Activated CD4-positive, alpha-beta memory T cell treated with anti-CD3 and anti-CD28 coated beads for 36 hours (primary cell): ENCODE measurements around the gene HSPH1. TPM values are rescaled to one million over a fixed set of nuclear protein-coding genes. Genes with fewer than 3 reads are reported as not detected.

Experiments used
- CTCF ChIA-PET: fragments of 350-600 bp; sonication (Branson Sonifier 250); formaldehyde crosslinking; loops from one replicate; lab custom pipeline; 2021; ENCODE audit warnings: antibody characterized with exemption, inconsistent platforms; lab: Charles Lee
- POLR2A ChIA-PET: fragments of 350-600 bp; sonication (Branson Sonifier 250); formaldehyde crosslinking; loops from one replicate; lab custom pipeline; 2021; ENCODE audit warnings: antibody characterized with exemption; lab: Charles Lee
- DNase-seq: peaks from one replicate; pipeline ENCODE4 v3.0.0-alpha.2; 2020
- H3K27ac Mint-ChIP-seq: one replicate; pipeline ENCODE4 v1.8.0; 2021; ENCODE audit warnings: mixed read lengths
- H3K27me3 Mint-ChIP-seq: one replicate; pipeline ENCODE4 v1.8.0; 2021; ENCODE audit warnings: mixed read lengths
- H3K36me3 Mint-ChIP-seq: one replicate; pipeline ENCODE4 v1.8.0; 2021; ENCODE audit warnings: mixed read lengths
- H3K4me1 Mint-ChIP-seq: one replicate; pipeline ENCODE4 v1.8.0; 2021; ENCODE audit warnings: low read depth, mixed read lengths
- H3K4me3 Mint-ChIP-seq: one replicate; pipeline ENCODE4 v1.8.0; 2021; ENCODE audit warnings: mild to moderate bottlenecking, mixed read lengths
- H3K9me3 Mint-ChIP-seq: one replicate; pipeline ENCODE4 v1.8.0; 2021; ENCODE audit warnings: mixed read lengths
- intact Hi-C: fragments of 100-400 bp; cut with micrococcal nuclease; formaldehyde crosslinking; loops from one replicate; pipeline ENCODE4 v1.15.1; 2023
- total RNA-seq, 2 experiments: library from RNA; stranded (reverse); gene quantifications; one replicate each; pipeline ENCODE4 v1.2.3, GENCODE V29; 2021

HSPH1 gene
- total RNA-seq: 100 to 1,000 TPM; 214 to 221 TPM

DNA sequence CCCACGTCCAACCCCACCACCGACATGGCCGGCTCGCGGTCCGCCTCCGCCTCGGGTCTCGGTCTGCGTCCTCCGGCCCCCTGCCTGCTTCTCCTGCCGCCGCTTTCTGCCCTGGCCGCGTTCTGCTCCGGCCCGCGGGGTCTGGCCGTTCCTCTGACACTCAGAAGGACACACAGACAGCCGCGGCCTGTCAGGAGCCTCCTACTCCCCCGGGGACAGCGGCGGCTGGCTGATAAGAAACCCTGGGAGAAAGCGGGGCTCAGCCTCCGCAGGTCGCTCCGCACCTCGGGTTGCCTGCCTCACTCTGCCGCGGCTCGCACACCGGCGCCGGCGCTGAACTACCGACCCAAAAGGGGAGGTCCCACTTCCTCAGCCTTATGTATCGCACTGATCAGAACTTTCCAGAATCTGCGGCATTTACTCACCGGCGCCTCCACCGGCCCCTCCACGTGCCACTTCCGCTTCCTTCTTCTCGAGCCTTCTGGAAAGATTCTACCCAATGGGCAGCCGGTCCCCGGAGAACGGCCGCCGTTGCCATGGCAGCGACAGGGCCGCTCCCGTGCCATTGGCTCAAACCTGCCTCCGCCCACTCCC, at the start of gene HSPH1:
TSS of gene HSPH1 (minus strand) at position 348 of the 594 bp plus-strand sequence. CDS start at position 26, 322 bp downstream.
- Mint-ChIP-seq H3K36me3 (peaks cover 35% of the 10 kb centered on the region), H3K9me3 (no peaks in the 10 kb centered on the region), H3K27ac (peak within 1 kb of the TSS; percentile 99), H3K4me3 (peak within 1 kb of the TSS; percentile 92), H3K4me1 (peaks cover 35% of the 10 kb centered on the region), H3K27me3 (no peaks in the 10 kb centered on the region)
- DNase-seq: peak; percentile 99
- CTCF ChIA-PET: no interaction called here
- intact Hi-C loops: loop anchor here (1.0 to 10.0 kb wide), 10 partner anchors 27 to 1567 kb away; partner anchors contain the start of genes BRCA2, SLC7A1, USPL1 and ZAR1L
- POLR2A ChIA-PET: interaction anchor here (1.0 to 1.7 kb wide), 3 partner anchors 24 to 117 kb away, joined by 3 to 10 read pairs (median 3); no protein-coding TSS in a partner anchor

- Mint-ChIP-seq H3K27me3 (no peaks in the 10 kb centered on the region), H3K9me3 (no peaks in the 10 kb centered on the region), H3K36me3 (no peaks in the 10 kb centered on the region), H3K27ac (no peak overlapping the region), H3K4me3 (no peak overlapping the region), H3K4me1 (peaks cover 14% of the 10 kb centered on the region)
- CTCF ChIA-PET: interaction anchor here (1.1 kb wide), 1 partner anchor 9 kb away, joined by 3 read pairs; no protein-coding TSS in a partner anchor
- no peak for DNase-seq
- intact Hi-C loops: loop anchor here (10.0 kb wide), 1 partner anchor 1615 kb away; the partner anchor contains the start of gene SLC7A1
- POLR2A ChIA-PET: no interaction called here
Observed at GRCh38 chr13:31209841-31210210, 48.1 kb upstream of the HSPH1 start.

GRCh38 chr13:31209172-31209840, 47.6 kb upstream of the HSPH1 start:
- H3K27me3 Mint-ChIP-seq: no peaks in the 10 kb centered on the region
- H3K4me3 Mint-ChIP-seq: no peak overlapping the region
- ChIA-PET CTCF (interaction anchor here (0.6 to 1.1 kb wide), 2 partner anchors 8 to 552 kb away, joined by 3 to 4 read pairs; no protein-coding TSS in a partner anchor), POLR2A (no interaction called here)
- peaks cover 16% of the 10 kb centered on the region for H3K4me1 Mint-ChIP-seq
- DNase-seq: no peak
- H3K27ac Mint-ChIP-seq: no peak overlapping the region
- no peaks in the 10 kb centered on the region for H3K9me3 Mint-ChIP-seq
- no peaks in the 10 kb centered on the region for H3K36me3 Mint-ChIP-seq
- intact Hi-C loops: loop anchor here (10.0 kb wide), 1 partner anchor 1615 kb away; the partner anchor contains the start of gene SLC7A1

- ChIA-PET CTCF (interaction anchor here (0.6 to 1.1 kb wide), 2 partner anchors 8 to 551 kb away, joined by 3 to 4 read pairs; no protein-coding TSS in a partner anchor), POLR2A (no interaction called here)
- intact Hi-C loops: loop anchor here (10.0 kb wide), 1 partner anchor 1614 kb away; the partner anchor contains the start of gene SLC7A1
- no peak overlapping the region for H3K4me3 Mint-ChIP-seq
- no peaks in the 10 kb centered on the region for H3K27me3 Mint-ChIP-seq
- DNase-seq: no peak
- no peaks in the 10 kb centered on the region for H3K9me3 Mint-ChIP-seq
- H3K4me1 Mint-ChIP-seq: peaks cover 11% of the 10 kb centered on the region
- no peaks in the 10 kb centered on the region for H3K36me3 Mint-ChIP-seq
- H3K27ac Mint-ChIP-seq: no peak overlapping the region
Observed at GRCh38 chr13:31208559-31209122, 46.9 kb upstream of the HSPH1 start.

GRCh38 chr13:31207661-31208552, 46.2 kb upstream of the HSPH1 start:
- H3K9me3 Mint-ChIP-seq: no peaks in the 10 kb centered on the region
- intact Hi-C loops: loop anchor here (10.0 kb wide), 1 partner anchor 1613 kb away; the partner anchor contains the start of gene SLC7A1
- no peak overlapping the region for H3K4me3 Mint-ChIP-seq
- H3K4me1 Mint-ChIP-seq: peaks cover 10% of the 10 kb centered on the region
- no peaks in the 10 kb centered on the region for H3K36me3 Mint-ChIP-seq
- no peak for DNase-seq
- POLR2A ChIA-PET: no interaction called here
- H3K27me3 Mint-ChIP-seq: no peaks in the 10 kb centered on the region
- CTCF ChIA-PET: no interaction called here
- no peak overlapping the region for H3K27ac Mint-ChIP-seq

- Mint-ChIP-seq H3K4me3 (no peak overlapping the region), H3K27me3 (no peaks in the 10 kb centered on the region), H3K27ac (no peak overlapping the region), H3K9me3 (no peaks in the 10 kb centered on the region), H3K4me1 (peaks cover 20% of the 10 kb centered on the region), H3K36me3 (no peaks in the 10 kb centered on the region)
- DNase-seq: peak; percentile 24
- ChIA-PET CTCF (no interaction called here), POLR2A (no interaction called here)
- intact Hi-C loops: loop anchor here (1.0 to 10.0 kb wide), 2 partner anchors 42 to 1610 kb away; partner anchors contain the start of gene SLC7A1
Observed at GRCh38 chr13:31204592-31204991, 42.9 kb upstream of the HSPH1 start.

DNA sequence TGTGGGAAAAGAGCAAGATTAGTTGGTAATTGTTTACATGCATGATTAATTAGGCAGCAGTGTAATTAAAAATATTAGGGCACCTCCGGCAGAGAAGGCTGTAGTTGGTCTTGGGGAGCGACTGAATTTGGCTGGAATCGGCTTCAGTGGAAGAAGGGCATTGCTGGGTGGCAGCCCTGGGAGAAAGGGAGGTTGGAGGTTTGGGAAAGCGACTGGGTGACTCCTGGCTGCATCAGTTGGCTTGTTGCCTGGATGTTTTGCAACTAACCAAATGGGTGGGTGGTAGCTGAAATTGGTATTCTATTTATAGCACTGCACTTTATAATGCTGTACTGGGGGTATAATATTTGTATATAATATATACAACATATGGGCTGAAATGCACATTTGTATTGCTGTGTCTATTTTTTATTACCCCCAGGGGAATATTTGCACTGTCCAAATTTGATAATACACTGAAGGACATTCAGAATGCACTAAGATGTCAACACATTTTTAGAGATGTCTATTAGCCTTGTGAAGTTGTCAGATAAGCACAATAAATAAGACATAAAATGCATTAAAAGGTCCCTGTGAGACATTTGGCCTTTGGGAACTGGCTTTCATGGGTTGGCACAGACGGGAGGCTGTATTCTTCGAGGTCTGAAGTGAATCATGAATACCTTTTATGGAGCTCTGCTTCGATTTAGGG, 39.8 kb upstream of the HSPH1 start:
- Mint-ChIP-seq H3K27me3 (no peaks in the 10 kb centered on the region), H3K4me1 (peaks cover 23% of the 10 kb centered on the region), H3K9me3 (no peaks in the 10 kb centered on the region), H3K27ac (no peak overlapping the region), H3K36me3 (no peaks in the 10 kb centered on the region), H3K4me3 (peak overlapping the region; percentile 65)
- POLR2A ChIA-PET: no interaction called here
- CTCF ChIA-PET: interaction anchor here (0.9 to 2.5 kb wide), 2 partner anchors 10 to 223 kb away, joined by 3 to 7 read pairs; no protein-coding TSS in a partner anchor
- no peak for DNase-seq
- intact Hi-C loops: loop anchor here (2.0 to 10.0 kb wide), 2 partner anchors 157 to 1607 kb away; partner anchors contain the start of gene SLC7A1

DNA sequence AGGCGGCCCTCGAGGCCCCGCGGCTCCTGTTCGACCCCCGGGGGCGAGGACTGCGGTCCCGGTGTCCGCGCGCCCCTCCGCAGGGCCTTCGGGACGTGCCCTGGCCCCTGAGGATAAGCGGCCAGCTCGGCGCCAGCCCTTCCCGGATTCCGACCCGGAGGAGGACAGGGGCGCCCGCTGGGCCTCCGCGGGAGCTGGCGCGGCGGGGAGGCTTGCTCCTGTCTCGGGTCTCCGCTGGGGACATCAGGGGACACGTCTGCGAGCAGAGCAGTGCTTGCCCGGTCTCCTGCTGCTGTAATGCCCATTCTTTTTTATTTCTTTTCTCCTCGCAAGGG, 38.9 kb upstream of the HSPH1 start:
- peak overlapping the region; percentile 65 for H3K4me3 Mint-ChIP-seq
- no peak for DNase-seq
- H3K4me1 Mint-ChIP-seq: peaks cover 23% of the 10 kb centered on the region
- intact Hi-C loops: loop anchor here (1.0 to 10.0 kb wide), 5 partner anchors 38 to 1606 kb away; partner anchors contain the start of genes SLC7A1 and USPL1
- ChIA-PET POLR2A (no interaction called here), CTCF (interaction anchor here (0.6 to 2.5 kb wide), 6 partner anchors 9 to 335 kb away, joined by 3 to 7 read pairs (median 4); no protein-coding TSS in a partner anchor)
- peak overlapping the region; percentile 47 for H3K27ac Mint-ChIP-seq
- H3K36me3 Mint-ChIP-seq: no peaks in the 10 kb centered on the region
- H3K9me3 Mint-ChIP-seq: no peaks in the 10 kb centered on the region
- H3K27me3 Mint-ChIP-seq: no peaks in the 10 kb centered on the region

- Mint-ChIP-seq H3K4me3 (peak within 1 kb of the TSS; percentile 77), H3K36me3 (no peaks in the 10 kb centered on the region), H3K9me3 (no peaks in the 10 kb centered on the region), H3K27me3 (no peaks in the 10 kb centered on the region), H3K4me1 (peaks cover 26% of the 10 kb centered on the region), H3K27ac (peak within 1 kb of the TSS; percentile 78)
- peak; percentile 84 for DNase-seq
- POLR2A ChIA-PET: no interaction called here
- CTCF ChIA-PET: interaction anchor here (1.0 to 2.5 kb wide), 10 partner anchors 12 to 352 kb away, joined by 3 to 7 read pairs (median 4); no protein-coding TSS in a partner anchor
- intact Hi-C loops: loop anchor here (1.0 to 10.0 kb wide), 6 partner anchors 38 to 1605 kb away; partner anchors contain the start of genes SLC7A1 and USPL1
Observed at GRCh38 chr13:31199849-31200636, 38.3 kb upstream of the HSPH1 start, which contains the start of gene B3GLCT. B3GLCT (plus strand) TSS chr13:31199975; CDS start chr13:31200085, 110 bp downstream.

GRCh38 chr13:31199527-31199848, 37.8 kb upstream of the HSPH1 start:
- POLR2A ChIA-PET: no interaction called here
- intact Hi-C loops: loop anchor here (1.0 kb wide), 1 partner anchor 225 kb away; no protein-coding TSS in a partner anchor

More at GRCh38 chr13:31199527-31199848, 37.8 kb upstream of the HSPH1 start:
- Mint-ChIP-seq H3K27ac (peak overlapping the region; percentile 78), H3K4me3 (peak overlapping the region; percentile 77), H3K36me3 (no peaks in the 10 kb centered on the region), H3K4me1 (peaks cover 20% of the 10 kb centered on the region), H3K27me3 (no peaks in the 10 kb centered on the region), H3K9me3 (no peaks in the 10 kb centered on the region)
- CTCF ChIA-PET: interaction anchor here (0.6 to 2.5 kb wide), 10 partner anchors 12 to 1277 kb away, joined by 3 to 7 read pairs (median 4); no protein-coding TSS in a partner anchor
- no peak for DNase-seq
